Osteocyte (in vitro differentiated cells): ENCODE data around the gene KIRREL3. TPM values are rescaled to one million over a fixed set of nuclear protein-coding genes. Genes with fewer than 3 reads are reported as not detected.

Experiments used
- DNase-seq: peaks from one replicate; pipeline ENCODE4 v3.0.0; 2021; ENCODE audit warnings: mixed read lengths; ENCODE audit not compliant: unreplicated experiment; ENCODE audit errors: extremely low spot score
- H3K27ac Mint-ChIP-seq: one replicate; pipeline ENCODE4 v1.8.0; 2021; ENCODE audit warnings: mild to moderate bottlenecking, mixed read lengths; ENCODE audit not compliant: unreplicated experiment
- H3K27me3 Mint-ChIP-seq: one replicate; pipeline ENCODE4 v1.8.0; 2021; ENCODE audit warnings: mixed read lengths; ENCODE audit not compliant: unreplicated experiment
- H3K36me3 Mint-ChIP-seq: one replicate; pipeline ENCODE4 v1.8.0; 2021; ENCODE audit warnings: mixed read lengths; ENCODE audit not compliant: unreplicated experiment
- H3K4me1 Mint-ChIP-seq: one replicate; pipeline ENCODE4 v1.8.0; 2021; ENCODE audit warnings: mixed read lengths; ENCODE audit not compliant: unreplicated experiment
- H3K4me3 Mint-ChIP-seq: one replicate; pipeline ENCODE4 v1.8.0; 2021; ENCODE audit warnings: mild to moderate bottlenecking, moderate library complexity, mixed read lengths; ENCODE audit not compliant: unreplicated experiment
- H3K9me3 Mint-ChIP-seq: one replicate; pipeline ENCODE4 v1.8.0; 2021; ENCODE audit warnings: mixed read lengths; ENCODE audit not compliant: unreplicated experiment
- total RNA-seq: library from RNA; stranded (reverse); gene quantifications from 2 replicates; pipeline ENCODE4 v1.2.1, GENCODE V29; 2021
- TF ChIP-seq, protein P1 (sequence below): fragments of 200-600 bp; sonication (generic); IDR thresholded peaks from 2 replicates; pipeline ENCODE4 v1.5.0; 2021; ENCODE audit warnings: antibody characterized with exemption, mild to moderate bottlenecking, moderate library complexity

KIRREL3 gene
- total RNA-seq, 1 donor from 2014 or later: 1.2 TPM

DNA sequence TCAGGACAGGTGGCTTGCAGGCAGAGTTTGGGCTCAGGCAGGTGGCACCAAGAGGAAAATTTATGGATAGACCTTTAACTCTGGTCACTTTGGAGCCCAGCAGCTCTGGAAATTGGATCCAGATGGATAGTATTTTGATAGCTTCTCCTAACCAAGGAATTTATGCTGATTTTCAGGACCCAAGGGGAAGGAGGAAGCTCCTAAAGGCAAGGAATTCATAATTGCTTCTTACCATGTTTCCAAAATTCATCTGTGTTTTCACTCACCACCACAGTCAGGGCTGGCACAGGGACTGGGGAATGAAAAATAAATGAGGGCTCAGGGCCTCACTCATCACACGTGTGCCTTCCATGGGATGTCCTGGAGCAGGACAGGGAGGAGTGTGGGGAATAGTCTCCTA is 327.3 kb downstream of the KIRREL3 start:
- TF ChIP-seq, protein P1, sequence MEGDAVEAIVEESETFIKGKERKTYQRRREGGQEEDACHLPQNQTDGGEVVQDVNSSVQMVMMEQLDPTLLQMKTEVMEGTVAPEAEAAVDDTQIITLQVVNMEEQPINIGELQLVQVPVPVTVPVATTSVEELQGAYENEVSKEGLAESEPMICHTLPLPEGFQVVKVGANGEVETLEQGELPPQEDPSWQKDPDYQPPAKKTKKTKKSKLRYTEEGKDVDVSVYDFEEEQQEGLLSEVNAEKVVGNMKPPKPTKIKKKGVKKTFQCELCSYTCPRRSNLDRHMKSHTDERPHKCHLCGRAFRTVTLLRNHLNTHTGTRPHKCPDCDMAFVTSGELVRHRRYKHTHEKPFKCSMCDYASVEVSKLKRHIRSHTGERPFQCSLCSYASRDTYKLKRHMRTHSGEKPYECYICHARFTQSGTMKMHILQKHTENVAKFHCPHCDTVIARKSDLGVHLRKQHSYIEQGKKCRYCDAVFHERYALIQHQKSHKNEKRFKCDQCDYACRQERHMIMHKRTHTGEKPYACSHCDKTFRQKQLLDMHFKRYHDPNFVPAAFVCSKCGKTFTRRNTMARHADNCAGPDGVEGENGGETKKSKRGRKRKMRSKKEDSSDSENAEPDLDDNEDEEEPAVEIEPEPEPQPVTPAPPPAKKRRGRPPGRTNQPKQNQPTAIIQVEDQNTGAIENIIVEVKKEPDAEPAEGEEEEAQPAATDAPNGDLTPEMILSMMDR: no peak
- no peak for DNase-seq
- Mint-ChIP-seq H3K9me3 (peaks cover 5% of the 10 kb centered on the region), H3K36me3 (no peaks in the 10 kb centered on the region), H3K4me3 (no peak overlapping the region), H3K27me3 (no peaks in the 10 kb centered on the region), H3K4me1 (no peaks in the 10 kb centered on the region), H3K27ac (no peak overlapping the region)

DNA sequence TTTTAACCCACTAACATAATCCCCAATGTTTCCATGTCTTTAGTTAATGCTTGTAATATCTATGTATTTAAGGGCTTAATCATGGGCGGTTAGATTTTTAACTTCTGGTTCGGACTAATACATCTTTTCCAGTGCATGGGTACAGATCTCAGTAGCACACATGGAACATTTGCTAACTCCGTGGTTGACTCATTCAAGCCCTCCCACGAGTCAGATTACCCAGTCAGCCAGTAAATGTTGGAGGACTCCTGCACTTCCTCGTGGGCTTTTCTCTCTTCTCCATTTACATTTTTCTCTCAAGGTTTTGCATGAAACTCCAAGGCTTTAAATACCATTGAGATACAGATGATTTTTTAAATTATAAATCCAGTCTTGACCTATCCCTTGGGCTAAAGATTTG is 331.2 kb downstream of the KIRREL3 start:
- H3K4me1 Mint-ChIP-seq: no peaks in the 10 kb centered on the region
- no peak overlapping the region for H3K27ac Mint-ChIP-seq
- H3K4me3 Mint-ChIP-seq: no peak overlapping the region
- peaks cover 5% of the 10 kb centered on the region for H3K9me3 Mint-ChIP-seq
- H3K27me3 Mint-ChIP-seq: no peaks in the 10 kb centered on the region
- TF ChIP-seq, protein P1: no peak
- H3K36me3 Mint-ChIP-seq: no peaks in the 10 kb centered on the region
- no peak for DNase-seq

DNA sequence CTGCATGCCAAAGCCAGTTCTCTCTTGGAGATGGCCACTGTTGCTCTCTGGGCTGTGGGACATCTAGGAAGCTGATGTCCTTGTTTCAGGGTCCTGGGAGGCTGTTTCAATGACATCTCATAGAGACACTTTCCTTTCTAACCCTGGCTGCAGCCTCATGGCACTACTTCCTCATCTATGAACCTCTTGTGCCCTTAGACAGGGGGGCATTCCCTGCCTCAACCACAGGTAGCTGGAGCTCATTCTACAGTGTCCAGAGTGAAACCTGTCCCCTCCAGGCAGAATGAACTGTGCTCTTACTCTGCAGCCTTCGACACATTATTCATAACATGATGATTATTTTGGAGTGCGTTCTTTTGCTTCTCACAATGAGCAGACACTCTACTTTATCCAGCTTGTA is 335.9 kb downstream of the KIRREL3 start:
- no peaks in the 10 kb centered on the region for H3K36me3 Mint-ChIP-seq
- H3K27me3 Mint-ChIP-seq: no peaks in the 10 kb centered on the region

DNA sequence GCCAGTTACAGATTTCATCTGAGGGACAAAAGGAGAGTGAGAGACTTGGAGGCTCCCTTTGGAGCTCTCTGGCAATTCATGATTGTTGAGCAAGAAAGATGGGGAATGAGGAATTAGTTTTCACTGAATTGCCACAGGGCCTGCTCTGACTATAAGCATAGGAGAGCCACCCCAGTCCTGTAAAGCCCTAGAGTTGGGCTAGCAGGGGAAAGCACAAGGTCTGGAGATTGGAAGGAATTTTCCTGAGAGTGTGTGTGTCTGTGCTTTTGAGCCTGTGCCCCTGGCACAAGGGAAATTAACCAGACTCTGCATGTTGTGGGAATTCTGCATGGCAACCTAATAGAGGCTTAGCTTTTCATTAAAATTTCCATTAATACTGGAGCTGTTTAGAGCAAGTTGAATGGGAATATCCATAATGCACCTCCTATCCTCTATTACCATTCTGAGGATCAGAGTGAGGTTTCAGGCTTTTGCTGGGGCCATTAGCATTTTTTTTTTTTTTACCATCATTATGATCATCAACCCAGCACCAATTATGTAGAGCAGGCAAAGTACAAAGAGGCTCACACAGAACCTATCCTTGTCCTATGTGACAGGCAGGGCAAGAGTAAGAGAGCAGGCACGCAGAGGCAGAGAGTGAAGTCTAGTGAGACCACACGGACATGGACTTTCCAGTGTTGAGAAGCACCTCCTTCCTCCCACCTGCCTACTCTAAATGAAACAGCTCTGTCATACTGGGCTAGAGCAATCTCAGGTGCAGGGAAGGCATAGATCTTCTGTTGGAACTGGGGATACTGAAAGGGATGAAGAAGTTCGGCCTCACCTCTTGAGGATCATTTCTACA is 336.6 kb downstream of the KIRREL3 start:
- H3K36me3 Mint-ChIP-seq: no peaks in the 10 kb centered on the region
- no peaks in the 10 kb centered on the region for H3K9me3 Mint-ChIP-seq
- H3K4me1 Mint-ChIP-seq: no peaks in the 10 kb centered on the region
- no peak overlapping the region for H3K4me3 Mint-ChIP-seq
- TF ChIP-seq, protein P1: no peak
- no peak for DNase-seq
- H3K27me3 Mint-ChIP-seq: no peaks in the 10 kb centered on the region
- H3K27ac Mint-ChIP-seq: no peak overlapping the region

More for the DNA sequence above, 335.9 kb downstream of the KIRREL3 start:
- Mint-ChIP-seq H3K4me1 (no peaks in the 10 kb centered on the region), H3K4me3 (no peak overlapping the region), H3K9me3 (no peaks in the 10 kb centered on the region), H3K27ac (no peak overlapping the region)
- no peak for DNase-seq
- TF ChIP-seq, protein P1: no peak

DNA sequence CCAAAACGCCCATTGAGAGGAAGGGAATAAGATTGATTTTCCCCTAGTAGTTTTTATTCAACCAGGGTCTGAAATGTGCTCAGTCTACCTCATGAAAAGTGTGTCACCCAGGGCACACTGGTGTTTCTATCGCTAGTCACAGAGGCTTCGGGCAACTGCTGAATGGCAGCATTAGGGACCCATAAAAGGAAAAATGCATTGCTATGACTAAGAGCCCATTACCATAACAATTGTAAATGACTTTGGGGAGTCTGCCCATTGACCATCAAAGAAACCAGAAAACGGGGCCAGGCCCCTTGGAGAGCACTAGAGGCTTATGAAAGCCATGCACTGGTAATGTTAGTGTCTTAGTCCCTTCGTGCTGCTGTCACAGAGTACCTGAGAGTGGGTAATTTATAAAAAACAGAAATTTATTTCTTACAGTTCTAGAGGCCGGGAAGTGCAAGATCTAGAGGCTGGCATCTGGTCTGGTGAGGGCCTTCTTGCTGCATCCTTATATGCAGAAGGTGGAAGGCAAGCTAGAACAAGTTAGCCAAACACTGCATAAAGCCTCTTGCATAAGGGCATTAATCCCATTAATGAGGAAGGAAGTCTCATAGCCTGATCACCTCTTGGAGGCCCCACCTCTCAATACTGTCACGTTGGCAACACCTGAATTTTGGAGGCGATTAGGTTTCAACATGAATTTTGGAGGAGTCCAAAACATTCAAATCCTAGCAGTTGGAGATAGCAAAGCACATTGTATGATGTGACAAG is 338.4 kb downstream of the KIRREL3 start:
- DNase-seq: no peak
- no peak overlapping the region for H3K27ac Mint-ChIP-seq
- TF ChIP-seq, protein P1: no peak
- H3K4me3 Mint-ChIP-seq: no peak overlapping the region
- H3K4me1 Mint-ChIP-seq: no peaks in the 10 kb centered on the region
- H3K9me3 Mint-ChIP-seq: no peaks in the 10 kb centered on the region
- no peaks in the 10 kb centered on the region for H3K27me3 Mint-ChIP-seq
- H3K36me3 Mint-ChIP-seq: no peaks in the 10 kb centered on the region
